DMS53 (cell line): Measurements from ENCODE around the gene BMPR1A.
A peak's percentile ranks its signal among the peaks of the same experiment; 100 is the strongest.
"Not testable (repeated sequence)": the region's sequence is repeated elsewhere in the genome, so short reads cannot be mapped to it uniquely, and the experiment has no call there.

Experiments used
- DNase-seq: peaks from one replicate; lab custom pipeline; 2025; lab: John Stamatoyannopoulos, UW

BMPR1A gene

DNA sequence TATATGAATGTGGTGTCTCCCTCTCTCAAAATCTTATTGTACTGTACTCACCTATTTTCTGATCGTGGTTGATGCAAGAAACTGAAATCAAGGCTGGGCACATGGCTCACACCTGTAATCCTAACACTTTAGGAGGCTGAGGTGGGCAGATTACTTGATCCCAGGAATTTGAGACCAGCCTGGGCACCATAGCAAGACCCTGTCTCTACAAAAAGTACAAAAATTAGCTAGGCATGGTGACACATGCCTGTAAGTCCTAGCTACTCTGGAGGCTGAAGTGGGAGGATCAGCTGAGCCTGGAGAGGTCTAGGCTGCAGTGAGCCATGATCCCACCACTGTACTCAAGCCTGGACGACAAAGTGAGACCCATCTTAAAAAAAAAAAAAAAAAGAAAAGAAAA lies 185.0 kb downstream of the BMPR1A start:
- DNase-seq, result no peak

DNA sequence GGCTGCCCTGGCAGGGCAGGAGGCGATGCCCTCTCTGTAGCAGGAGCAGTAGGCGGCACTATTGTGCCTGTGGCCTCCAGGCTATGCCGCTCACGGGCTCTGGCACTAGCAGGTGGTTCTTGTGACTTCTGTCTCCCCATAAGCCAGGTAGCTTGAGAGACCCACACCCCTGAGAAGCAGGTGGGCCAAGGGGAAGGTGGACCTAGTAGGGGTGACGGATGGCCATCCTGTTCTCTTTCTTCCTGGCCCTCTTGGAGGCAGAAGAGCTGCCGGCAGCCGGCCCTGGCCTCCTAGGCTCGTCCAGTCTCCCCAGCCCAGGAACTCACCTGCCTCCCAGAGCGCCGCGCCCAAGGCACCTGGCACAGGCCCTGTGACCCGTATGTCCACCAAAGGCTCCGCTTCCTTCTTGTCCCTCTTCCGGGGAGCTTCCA lies 185.6 kb downstream of the BMPR1A start:
- peak; percentile 56 for DNase-seq

DNA sequence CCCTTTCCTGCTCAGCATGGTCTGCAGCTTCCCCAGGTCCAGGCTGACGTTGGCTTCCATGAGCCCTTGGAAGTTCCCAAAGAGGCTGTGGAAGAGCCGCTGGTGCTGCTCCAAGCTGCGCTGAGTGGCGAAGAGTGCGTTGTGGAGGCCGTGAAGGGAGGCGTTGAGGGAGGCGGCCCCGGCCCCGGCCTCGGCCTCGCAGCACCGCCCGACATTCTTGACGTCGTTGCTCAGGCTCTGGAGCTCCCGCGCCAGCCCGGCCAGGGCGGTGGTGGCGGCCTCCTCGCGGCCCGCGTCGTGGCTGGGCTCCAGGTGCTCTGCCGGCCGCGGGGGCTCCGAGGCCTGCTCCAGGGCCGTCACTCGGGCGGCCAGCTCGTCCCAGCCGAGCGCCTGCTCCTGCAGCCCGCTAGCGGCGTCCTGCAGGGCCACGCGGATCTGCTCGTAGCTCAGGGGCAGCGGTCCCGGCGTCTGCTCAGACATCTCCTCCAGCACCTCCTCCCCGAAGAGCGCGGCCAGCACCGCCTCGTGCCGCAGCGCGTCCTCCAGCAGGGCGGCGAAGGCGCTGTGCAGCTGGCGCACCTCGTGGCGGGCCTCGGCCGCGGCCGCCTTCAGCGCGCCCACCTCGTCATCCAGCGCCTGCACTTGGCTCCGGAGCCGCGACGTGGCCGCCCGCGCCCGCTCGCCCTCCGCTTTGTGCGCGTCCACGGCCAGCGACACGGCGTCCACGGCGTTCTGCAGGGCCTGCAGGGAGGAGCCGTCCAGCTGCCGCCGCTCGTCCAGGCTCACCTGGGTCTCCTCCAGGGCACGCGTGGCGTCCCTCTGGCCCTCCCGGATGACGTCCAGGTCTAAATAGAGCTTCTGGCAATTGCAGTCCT lies 186.3 kb downstream of the BMPR1A start:
- peak; percentile 56 for DNase-seq

DNA sequence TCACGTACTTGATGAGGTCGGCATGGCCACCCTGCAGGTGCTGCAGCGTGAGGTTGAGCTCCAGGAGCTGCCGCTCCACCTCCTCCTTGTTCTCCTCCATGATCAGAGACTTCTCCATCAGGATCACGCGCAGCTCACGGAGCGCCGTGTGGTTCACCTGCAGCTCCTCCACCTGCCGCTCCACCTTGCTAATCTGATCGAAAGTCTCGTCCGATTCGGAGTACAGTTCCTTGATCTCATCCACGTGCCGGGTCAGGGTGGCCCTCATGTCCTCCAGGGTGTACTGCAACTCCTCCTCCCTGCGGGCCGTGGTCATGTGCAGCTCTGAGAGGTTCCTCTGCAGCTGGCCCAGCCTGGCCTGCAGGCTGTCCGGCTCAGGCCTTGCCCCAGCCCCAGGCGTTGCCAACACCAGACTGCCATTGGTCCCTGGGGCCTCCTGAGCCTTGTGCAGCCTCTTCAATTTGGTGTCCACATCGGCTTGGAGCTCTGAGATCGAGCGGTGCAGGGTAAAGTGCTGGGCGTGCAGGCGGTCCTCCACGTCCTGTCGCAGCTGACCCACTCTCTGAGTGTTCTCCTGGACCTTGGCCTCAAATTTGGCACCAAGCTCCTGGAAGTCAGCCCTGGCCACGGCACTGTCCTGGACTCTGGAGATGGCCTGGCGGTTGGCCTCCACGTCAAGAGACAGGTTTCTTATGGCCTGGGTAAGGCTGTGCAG lies 187.1 kb downstream of the BMPR1A start:
- DNase-seq, result no peak

DNA sequence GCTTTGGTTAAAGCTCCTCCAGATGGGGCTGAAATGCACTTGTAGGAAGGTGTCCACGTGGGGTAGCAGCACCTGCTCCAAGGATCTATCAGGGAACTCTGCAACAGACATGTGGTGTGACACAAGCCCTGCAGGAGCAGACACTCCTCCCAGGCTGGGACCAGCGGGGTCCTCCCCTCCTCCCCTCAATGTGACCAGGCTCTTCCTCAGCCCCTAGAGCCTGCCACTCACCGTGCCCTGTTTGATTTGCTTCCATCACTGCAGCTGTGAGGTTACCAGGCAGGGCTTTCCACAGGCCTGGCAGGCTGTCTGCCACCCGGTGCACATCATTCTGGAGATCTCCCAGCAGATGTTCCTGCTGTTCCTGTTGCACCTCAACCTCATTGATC lies 187.6 kb downstream of the BMPR1A start:
- DNase-seq, result no peak

DNA sequence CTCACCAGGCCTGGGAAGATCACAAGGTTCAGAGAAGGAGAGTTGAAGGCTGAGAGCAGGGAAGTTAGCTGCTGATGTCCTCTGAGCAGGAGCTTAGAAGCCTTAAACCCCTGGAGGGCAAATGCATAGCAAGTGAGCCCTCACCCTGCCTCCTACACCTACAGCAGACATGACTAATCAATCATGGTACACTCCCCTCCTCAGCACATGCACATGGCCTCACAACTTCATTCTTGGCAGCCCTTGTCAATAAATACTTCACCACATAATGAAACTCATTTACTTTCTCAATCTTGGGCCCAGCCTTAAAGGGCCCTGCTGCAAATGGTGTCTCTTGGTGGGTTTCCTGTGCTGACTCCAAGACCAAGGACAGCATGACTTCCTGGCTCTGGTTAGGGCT lies 188.1 kb downstream of the BMPR1A start:
- DNase-seq, result no peak

DNA sequence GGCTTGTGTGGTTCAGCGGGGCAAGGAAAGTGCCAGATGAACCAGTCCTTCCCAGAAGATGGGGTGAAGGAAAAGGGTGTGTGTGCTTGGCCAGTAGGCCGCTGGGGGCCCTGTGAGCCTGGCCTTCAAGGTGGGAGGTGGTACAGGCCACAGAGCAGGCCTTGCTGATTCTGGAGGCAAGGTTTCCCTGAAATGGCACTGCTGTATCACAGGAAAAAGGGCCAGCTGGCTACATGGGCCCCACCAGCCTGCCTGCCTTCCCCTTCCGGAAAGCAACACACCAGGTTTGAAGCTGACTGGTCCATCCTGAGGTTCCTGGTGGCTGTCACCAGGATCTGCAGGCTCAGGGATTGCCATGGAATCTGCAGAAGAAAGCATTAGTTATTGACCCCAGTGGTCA lies 188.5 kb downstream of the BMPR1A start:
- no peak for DNase-seq

DNA sequence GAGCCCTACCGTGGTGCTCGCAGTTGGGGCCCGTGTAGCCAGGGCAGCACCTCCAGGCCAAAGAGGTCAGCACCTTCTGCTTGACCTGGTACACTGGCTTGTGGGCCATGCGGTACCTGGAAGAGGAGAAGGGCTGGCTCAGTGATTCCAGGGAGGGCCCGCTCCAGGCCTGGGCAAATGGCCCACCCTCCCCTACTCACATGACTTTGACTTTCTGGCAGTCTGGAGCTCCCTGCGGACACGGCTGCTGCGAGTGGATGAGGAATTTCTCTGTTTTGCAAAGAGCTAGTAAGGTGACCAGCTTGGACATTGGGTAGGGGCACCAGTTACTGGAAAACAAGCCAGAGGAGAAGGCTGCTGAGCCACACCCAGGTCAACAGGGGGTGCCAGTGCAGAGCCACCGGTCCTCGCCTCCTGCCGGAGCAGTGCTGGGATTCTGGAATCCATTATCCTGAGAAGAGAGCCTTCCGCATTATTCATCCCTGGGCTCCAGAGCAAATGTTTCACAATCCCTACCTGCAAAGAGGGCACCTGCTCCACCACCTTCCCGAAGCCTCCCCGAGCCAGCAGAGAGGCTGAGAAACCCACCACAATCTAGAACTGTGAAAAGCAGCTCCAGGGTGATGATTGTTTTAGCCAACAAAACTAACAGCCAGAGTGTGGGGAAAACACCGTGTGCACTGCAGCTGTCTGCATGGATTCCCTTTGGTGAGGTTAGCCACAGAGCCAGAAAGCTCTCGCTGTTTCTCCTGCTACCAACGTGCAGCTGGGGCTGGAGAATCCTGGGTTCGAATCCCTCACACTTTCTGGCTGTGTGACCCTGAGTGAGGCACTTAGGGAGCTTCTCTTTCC lies 189.2 kb downstream of the BMPR1A start:
- DNase-seq, result peak; percentile 35

DNA sequence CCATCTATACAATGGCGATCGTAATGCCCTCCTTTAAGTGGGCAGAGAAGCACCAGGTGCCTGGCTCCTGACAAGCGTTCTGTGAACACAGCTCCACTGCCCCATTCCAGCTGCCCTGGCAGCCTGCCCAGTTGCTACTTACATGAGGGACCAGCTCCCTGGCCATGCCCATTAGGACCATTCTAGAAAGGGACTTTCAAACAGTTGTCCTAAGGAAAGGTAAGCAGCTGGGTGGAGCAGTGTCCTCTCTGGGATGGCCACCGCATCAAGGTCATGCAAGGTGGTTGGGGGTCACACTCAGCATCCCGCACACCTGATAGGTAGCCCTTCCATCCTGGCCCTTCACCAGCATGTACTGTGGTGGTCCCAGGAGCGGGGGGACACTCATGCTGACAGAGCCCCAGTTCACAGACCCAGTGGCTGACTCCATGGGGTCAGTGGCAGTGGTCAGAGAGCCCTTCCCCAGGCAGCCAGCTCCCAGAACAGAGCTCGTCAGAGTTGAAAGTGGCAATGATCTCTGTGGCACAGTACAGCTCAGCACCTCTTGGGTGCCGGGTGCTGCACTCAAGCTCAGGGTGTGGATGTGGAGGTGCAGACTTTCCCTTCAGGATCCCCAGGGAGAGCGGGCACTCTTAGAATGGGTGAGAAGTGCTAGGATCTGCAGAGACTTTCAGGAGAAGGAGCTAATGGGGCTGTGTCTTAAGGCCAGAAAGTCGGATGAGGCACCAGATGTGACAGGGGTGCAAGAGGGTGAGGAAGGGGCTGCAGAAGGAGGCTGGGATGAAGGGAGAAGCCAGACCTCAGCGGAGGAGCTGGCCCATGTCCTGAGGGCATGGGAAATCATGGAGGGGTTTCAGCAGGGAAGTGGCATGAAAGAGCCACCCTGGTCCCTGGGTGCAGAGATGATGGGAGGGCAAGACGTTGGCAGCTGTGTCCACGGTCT lies 190.1 kb downstream of the BMPR1A start:
- DNase-seq, result peak; percentile 78

DNA sequence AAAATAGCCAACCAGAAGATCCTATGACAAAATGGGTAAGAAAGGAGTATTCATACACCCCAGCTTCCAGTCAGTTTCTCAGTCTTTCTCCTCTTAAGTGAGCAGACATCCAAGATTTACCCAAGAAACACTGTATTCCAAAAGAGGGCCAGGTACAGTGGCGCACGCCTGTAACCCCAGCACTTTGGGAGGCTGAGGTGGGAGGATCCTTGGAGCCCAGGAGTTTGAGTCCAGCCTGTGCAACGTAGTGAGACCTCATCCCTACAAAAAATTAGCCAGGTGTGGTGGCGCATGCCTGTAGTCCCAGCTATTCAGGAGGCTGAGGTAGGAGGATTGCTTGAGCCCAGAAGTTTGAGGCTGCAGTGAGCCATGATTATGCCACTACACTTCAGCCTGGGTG lies 191.4 kb downstream of the BMPR1A start:
- DNase-seq, result not testable (repeated sequence)

DNA sequence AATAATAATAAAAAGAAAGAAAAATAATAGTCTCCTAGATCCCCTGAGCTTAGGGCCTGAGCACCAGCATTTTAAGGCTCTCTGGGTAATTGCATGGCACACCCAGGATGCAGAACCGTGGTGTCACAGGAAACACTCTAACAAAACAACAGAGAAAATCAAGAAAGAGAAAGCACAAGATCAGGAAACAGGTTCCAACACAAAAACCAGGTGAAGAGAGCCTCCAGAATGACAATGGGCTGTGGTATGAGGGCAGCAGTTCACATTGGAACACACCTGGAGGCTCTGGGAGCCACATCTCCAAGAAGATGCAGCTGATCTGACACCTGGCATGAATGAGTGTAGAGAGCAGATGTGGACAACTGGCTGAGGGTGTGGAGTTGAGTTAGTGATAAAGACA lies 193.9 kb downstream of the BMPR1A start:
- DNase-seq, result no peak

DNA sequence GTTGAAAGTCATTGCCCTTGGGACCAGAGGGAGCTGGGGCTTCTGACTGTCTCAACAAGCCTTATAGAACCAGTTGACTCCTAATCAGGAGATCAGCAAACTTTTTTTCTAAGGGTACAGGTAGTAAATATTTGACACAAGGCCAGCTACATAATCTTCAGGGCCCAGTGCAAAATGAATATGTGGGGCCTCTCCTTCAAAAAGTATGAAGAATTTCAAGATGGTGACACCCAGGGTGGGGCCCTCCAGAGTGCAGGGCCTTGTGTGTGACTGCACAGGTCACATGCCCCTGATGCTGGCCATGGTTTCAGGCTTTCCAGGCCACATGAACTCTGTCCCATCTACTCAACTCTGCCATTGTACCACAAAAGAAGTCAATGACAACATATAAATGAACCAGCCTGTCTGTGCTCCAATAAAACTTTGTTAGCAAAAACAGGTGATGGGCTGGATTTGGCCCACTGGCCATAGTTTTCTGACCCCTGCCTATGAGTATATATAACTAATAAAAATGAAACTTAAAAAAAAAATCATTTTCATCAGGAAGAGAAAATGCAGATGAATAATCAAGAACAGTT lies 194.9 kb downstream of the BMPR1A start:
- DNase-seq, result no peak

DNA sequence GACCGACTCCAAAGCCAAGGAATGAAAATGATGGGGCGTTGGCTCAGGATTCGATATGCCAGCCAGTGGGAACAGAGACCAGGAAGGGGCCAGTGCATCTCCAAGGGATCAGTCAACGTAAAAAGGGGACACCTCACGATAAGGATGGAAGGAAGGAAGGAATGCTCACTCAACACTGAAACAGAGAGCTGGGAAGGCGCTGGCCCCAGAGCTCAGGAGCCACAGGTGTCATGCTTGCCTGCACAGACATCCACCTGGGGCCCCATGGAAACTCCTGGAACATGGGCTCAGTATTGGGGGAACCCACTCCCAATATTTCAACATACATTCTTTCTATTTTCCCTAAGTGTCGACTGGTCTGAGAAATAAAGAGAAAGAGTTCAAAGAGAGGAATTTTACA lies 195.7 kb downstream of the BMPR1A start:
- no peak for DNase-seq

DNA sequence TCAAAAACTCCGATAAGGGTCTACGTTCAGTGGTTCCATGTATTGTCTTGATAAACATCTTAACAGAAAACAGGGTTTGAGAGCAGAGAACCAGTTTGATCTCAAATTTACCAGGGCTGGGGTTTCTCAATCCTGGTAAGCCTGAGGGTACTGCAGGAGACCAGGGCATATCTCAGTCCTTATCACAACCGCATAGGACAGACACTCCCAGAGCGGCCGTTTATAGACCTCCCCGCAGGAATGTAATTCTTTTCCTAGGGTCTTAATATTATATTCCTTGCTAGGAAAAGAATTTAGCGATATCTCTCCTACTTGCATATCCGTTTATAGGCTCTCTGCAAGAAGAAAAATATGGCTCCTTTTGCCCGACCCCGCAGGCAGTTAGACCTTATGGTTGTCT lies 196.3 kb downstream of the BMPR1A start:
- peak; percentile 17 for DNase-seq

DNA sequence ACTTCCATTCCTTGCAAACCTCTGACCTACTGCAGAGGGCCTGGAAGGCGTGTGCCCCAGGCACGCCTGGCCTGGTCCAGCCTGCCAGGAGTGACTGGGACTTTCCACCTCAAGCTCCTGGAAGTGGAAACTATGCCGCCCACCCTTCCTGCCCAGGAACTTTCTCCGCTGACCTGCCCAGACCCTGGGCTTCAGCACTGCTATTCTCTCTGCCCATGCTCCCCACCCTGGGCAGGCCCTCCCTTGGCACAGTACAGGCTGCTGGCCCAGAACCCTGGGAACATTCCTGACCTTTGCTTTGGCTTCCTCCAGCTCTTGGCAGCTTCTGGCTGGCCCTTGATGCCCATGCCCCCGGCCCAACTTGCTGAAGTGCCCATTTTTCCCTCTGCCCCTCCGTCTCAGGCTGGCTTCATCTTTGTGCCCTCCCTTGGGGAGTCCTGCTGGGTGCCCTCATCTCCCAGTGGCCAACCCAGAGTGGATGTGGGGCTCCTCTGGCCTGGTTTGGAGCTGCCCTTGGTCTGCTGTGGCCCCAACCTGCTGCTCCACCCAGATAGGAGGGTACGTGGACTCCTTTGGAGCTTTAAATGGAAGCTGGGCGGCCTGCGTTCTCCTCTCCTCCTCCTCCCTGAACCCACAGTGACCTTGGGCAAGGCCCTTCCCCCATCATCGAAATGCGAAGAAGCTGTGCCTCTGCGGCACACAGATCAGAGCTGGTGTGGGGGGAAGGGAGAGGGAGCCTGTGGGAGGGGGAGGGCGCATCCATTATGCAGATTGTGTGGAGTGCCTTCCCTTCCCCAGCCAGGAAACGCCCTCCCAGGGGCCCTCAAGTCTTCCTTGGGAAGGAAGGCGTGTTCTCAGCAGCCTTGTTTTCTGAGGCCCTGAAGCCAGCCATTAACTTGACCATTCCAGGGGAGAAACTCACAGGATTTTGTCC lies 197.6 kb downstream of the BMPR1A start:
- DNase-seq, result no peak

DNA sequence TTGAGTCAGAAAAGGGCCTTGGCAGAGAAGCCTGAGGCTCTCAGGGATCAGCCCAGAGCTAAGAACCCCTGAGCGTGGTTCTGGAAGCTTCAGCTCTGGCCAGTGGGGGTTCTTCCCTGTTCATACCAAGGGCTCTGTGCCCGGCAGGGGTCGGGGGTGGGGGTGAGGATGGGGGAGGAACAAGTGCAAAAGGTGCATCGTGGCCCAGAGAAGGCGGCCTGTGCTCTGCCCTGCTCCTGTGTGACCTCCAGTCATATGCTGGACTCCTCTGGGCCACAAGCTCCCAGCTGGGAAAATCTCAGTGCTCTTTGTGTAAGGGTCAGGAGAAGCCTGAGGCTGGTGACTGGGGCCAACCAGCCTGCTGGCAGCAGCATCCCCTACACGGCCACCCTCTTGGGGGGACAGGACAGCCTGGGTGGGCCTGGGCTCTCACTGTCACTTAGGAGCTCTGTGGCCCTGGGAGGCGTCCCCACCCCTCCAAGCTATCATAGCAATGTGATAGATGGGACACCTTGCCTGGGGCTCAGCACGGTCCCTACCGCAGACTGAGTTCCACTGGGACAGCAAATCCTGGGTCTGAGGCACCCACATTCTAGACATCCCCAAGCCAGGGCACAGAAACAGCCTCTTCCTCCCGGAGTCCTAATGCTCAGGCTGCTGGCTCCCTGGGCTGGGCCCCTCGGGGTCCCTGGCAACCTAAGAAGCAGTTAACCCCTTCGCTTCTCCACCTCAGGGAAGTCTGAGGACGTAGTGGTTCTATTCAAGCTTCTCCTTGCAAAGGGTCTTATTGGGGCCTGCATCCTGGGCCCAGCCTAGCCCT lies 198.5 kb downstream of the BMPR1A start:
- no peak for DNase-seq

DNA sequence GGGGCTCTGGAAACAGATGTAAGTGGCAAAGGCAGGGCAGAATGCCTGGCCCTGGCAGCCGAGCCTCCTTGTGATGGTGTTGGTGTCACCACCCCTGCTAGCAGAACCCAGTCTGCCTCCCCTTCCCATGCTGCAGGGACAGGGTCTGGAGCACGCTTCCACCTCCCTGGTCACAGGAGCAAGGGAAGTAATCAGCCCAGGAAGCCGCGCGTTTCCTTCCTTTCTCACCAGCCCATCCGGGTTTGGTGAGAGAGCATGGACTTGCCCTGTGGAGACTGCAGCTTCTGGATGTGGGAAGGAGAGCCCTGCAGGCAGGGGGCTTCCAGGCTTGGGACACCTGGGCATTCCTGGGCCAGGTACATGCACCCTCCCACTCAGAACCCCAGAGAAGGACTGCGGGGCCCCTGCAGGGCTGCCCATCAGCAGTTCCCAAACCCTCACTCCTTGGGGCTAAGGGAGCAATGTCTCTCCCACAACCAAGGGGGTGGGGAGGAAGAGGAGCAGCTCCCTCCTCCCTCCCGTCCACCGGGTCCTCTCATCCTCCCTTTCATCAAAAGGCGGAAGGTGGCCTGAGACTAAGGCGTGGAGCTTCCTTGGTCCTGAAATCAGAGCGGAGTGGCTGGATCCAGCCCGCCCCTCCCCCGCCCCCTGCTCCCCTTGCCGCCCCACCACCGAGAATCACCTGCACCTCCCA lies 199.2 kb downstream of the BMPR1A start:
- DNase-seq, result no peak

DNA sequence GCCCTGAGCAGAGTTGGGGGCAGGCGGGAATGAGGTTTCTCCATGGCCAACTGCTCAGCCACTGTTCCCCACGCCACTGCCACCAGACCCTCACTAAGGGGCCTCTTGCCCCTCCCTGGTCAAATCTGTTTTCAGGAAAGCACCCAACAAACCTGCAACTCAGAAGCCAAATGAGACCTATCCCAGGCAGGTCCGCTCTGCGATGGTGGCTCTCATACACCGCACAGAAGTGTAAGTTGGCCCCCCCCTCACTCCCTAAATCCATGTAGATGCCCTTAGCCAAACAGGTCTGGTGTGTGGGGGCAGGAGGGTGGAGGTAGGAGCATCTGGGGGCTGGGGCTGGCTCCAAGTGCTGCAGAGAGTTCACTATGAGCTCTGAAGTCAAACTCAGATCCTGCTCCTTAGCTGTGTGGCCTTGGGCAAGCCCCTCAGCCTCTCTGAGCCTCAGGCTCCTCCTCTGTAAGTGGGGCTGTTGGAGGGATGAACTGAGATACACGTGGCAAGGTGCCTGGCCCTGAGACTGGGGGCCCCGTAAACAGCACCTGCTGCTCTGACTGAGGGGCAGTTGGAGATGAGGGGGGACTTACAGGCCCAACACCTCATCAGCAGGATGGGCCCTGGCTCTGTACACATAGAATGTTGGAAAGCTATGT lies 199.9 kb downstream of the BMPR1A start:
- DNase-seq, result no peak
